ENCODE measurements around the gene SERINC1. TPM values are rescaled to one million over a fixed set of nuclear protein-coding genes. Genes with fewer than 3 reads are reported as not detected.
A peak's percentile ranks its signal among the peaks of the same experiment; 100 is the strongest.

SERINC1 gene
- total RNA-seq, 4 donors from 2014 or later: 215 to 314 (median 276) TPM

- Histone ChIP-seq H3K27ac (replicated peaks in 1 of 4) (peak overlapping the region; percentile 92 to 97 (median 95)), H3K4me1 (peaks cover 5 to 61% (median 50%) of the 10 kb centered on the region in 4 donors), H3K27me3 (no peaks in the 10 kb centered on the region), H3K9me3 (no peaks in the 10 kb centered on the region), H3K36me3 (no peaks in the 10 kb centered on the region), H3K4me3 (peak overlapping the region; percentile 76 to 97 (median 95))
- 32% methylated on average over 4 of the region's 4 CpGs for WGBS
- intact Hi-C loops (cut with DNase I): loop anchor here (5.0 kb wide), 1 partner anchor 72 kb away; the partner anchor contains the start of gene SERINC1
- TF ChIP-seq POLR2A (IDR thresholded peaks at IDR 0.05; ENCODE audit: low read depth) (no peak), EP300 (IDR thresholded peaks at IDR 0.05) (no peak), POLR2AphosphoS5 (IDR thresholded peaks at IDR 0.05) (no peak)
- TF ChIP-seq, protein P1, sequence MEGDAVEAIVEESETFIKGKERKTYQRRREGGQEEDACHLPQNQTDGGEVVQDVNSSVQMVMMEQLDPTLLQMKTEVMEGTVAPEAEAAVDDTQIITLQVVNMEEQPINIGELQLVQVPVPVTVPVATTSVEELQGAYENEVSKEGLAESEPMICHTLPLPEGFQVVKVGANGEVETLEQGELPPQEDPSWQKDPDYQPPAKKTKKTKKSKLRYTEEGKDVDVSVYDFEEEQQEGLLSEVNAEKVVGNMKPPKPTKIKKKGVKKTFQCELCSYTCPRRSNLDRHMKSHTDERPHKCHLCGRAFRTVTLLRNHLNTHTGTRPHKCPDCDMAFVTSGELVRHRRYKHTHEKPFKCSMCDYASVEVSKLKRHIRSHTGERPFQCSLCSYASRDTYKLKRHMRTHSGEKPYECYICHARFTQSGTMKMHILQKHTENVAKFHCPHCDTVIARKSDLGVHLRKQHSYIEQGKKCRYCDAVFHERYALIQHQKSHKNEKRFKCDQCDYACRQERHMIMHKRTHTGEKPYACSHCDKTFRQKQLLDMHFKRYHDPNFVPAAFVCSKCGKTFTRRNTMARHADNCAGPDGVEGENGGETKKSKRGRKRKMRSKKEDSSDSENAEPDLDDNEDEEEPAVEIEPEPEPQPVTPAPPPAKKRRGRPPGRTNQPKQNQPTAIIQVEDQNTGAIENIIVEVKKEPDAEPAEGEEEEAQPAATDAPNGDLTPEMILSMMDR (IDR thresholded peaks at IDR 0.05): no peak
- no peak for DNase-seq (ENCODE audit: extremely low spot score)
Observed at GRCh38 chr6:122400462-122401089, 71.0 kb downstream of the SERINC1 start.

GRCh38 chr6:122400121-122400450, 71.5 kb downstream of the SERINC1 start:
- Histone ChIP-seq H3K27ac (replicated peaks in 1 of 4) (peak overlapping the region; percentile 92 to 97 (median 95)), H3K27me3 (no peaks in the 10 kb centered on the region), H3K4me3 (peak overlapping the region; percentile 76 to 97 (median 95)), H3K9me3 (no peaks in the 10 kb centered on the region), H3K36me3 (no peaks in the 10 kb centered on the region), H3K4me1 (peaks cover 5 to 56% (median 48%) of the 10 kb centered on the region in 4 donors)
- intact Hi-C loops (cut with DNase I): loop anchor here (5.0 kb wide), 1 partner anchor 72 kb away; the partner anchor contains the start of gene SERINC1
- WGBS: 0% methylated on average over 4 of the region's 20 CpGs
- no peak for TF ChIP-seq EP300 (IDR thresholded peaks at IDR 0.05)
- TF ChIP-seq, protein P1 (IDR thresholded peaks at IDR 0.05): no peak
- no peak for TF ChIP-seq POLR2A (IDR thresholded peaks at IDR 0.05; ENCODE audit: low read depth)
- no peak for TF ChIP-seq POLR2AphosphoS5 (IDR thresholded peaks at IDR 0.05)
- DNase-seq (ENCODE audit: extremely low spot score): no peak

DNA sequence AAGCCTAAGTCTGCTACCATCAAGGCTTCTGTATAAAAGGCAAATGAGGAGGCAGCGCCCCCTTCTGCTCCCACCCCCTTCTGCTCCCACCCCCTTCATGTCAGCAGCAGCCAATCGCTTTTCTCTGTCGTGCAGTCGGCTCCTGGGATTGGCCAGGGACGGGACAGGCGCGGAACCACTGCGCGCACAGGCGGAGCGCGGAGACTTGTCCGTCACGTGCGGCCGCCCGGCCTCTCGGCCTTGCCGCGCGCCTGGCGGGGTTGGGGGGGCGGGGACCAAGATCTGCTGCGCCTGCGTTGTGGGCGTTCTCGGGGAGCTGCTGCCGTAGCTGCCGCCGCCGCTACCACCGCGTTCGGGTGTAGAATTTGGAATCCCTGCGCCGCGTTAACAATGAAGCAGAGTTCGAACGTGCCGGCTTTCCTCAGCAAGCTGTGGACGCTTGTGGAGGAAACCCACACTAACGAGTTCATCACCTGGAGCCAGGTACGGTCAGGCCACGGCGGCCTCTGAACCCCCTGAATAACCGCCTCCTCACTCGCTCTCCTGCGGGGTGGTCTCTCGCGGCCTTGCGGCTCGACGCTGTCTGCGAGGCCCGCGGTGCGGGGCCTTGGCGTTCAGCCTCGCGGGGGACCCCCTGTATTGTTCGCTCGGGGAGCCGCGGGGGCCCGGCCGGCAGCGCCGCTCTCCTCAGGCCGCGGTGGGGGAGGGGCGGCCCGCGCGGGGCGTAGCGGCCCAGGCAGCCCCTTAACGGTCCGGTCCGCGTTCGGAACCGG, 72.1 kb downstream of the SERINC1 start, which contains the start of gene HSF2:
Gene HSF2, plus strand, starts transcription at position 305 of the 773 bp plus-strand sequence. Its CDS starts 86 bp downstream, at position 391.
- peak; percentile 99 for DNase-seq (ENCODE audit: extremely low spot score)
- no peaks in the 10 kb centered on the region for H3K9me3 ChIP-seq
- peak within 1 kb of the TSS; percentile 76 to 97 (median 95) for H3K4me3 ChIP-seq
- TF ChIP-seq EP300 (IDR thresholded peaks at IDR 0.05) (no peak), POLR2AphosphoS5 (IDR thresholded peaks at IDR 0.05) (peak; percentile 68 to 90), POLR2A (IDR thresholded peaks at IDR 0.05; ENCODE audit: low read depth) (no peak)
- TF ChIP-seq, protein P1 (IDR thresholded peaks at IDR 0.05): peak; percentile 19 to 33 (median 26)
- WGBS: under 1% methylated on average over 38 of the region's 82 CpGs
- intact Hi-C loops (cut with DNase I): loop anchor here (5.0 kb wide), 1 partner anchor 73 kb away; the partner anchor contains the start of gene SERINC1
- H3K27me3 ChIP-seq: no peaks in the 10 kb centered on the region
- H3K4me1 ChIP-seq: peaks cover 5 to 55% (median 50%) of the 10 kb centered on the region in 4 donors
- no peaks in the 10 kb centered on the region for H3K36me3 ChIP-seq
- H3K27ac ChIP-seq (replicated peaks in 1 of 4): peak within 1 kb of the TSS; percentile 92 to 97 (median 95)

DNA sequence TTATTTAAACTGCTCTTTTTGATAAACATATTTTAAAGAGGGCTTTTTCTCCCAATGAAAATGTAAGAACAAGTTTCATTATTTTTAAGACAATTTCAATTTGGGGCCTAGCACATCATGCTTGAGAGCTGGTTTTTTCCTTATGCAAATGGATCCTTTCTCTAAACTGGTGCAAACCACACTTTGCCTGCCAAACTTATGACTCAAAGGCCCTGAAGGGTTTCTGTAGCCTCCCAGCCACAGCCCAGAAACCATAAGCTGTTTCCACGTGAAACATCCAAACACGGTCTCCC, 72.6 kb downstream of the SERINC1 start:
- peak overlapping the region; percentile 69 to 97 (median 94) for H3K27ac ChIP-seq (replicated peaks in 1 of 4)
- H3K9me3 ChIP-seq: no peaks in the 10 kb centered on the region
- no peak for DNase-seq (ENCODE audit: extremely low spot score)
- no peak for TF ChIP-seq EP300 (IDR thresholded peaks at IDR 0.05)
- no peak for TF ChIP-seq POLR2AphosphoS5 (IDR thresholded peaks at IDR 0.05)
- no peak for TF ChIP-seq POLR2A (IDR thresholded peaks at IDR 0.05; ENCODE audit: low read depth)
- TF ChIP-seq, protein P1 (IDR thresholded peaks at IDR 0.05): no peak
- no peaks in the 10 kb centered on the region for H3K36me3 ChIP-seq
- no peaks in the 10 kb centered on the region for H3K27me3 ChIP-seq
- WGBS: 0% methylated on average over 2 of the region's 2 CpGs
- H3K4me3 ChIP-seq: peak overlapping the region; percentile 76 to 97 (median 95)
- intact Hi-C loops (cut with DNase I): no loop called here
- H3K4me1 ChIP-seq: peaks cover 5 to 55% (median 51%) of the 10 kb centered on the region in 4 donors
